Hematopoietic multipotent progenitor cell treated with erythropoietin and hydrocortisone succinate and interleukin-3 and kit ligand, for 15 days (in vitro differentiated cells): ENCODE measurements around the gene TKT.
"Not testable (repeated sequence)": the region's sequence is repeated elsewhere in the genome, so short reads cannot be mapped to it uniquely, and the experiment has no call there.

Experiments
- DNase-seq: peaks from one replicate; pipeline ENCODE4 v3.0.0-alpha.2; 2015; ENCODE audit warnings: low spot score

TKT gene, protein sequence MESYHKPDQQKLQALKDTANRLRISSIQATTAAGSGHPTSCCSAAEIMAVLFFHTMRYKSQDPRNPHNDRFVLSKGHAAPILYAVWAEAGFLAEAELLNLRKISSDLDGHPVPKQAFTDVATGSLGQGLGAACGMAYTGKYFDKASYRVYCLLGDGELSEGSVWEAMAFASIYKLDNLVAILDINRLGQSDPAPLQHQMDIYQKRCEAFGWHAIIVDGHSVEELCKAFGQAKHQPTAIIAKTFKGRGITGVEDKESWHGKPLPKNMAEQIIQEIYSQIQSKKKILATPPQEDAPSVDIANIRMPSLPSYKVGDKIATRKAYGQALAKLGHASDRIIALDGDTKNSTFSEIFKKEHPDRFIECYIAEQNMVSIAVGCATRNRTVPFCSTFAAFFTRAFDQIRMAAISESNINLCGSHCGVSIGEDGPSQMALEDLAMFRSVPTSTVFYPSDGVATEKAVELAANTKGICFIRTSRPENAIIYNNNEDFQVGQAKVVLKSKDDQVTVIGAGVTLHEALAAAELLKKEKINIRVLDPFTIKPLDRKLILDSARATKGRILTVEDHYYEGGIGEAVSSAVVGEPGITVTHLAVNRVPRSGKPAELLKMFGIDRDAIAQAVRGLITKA

DNA sequence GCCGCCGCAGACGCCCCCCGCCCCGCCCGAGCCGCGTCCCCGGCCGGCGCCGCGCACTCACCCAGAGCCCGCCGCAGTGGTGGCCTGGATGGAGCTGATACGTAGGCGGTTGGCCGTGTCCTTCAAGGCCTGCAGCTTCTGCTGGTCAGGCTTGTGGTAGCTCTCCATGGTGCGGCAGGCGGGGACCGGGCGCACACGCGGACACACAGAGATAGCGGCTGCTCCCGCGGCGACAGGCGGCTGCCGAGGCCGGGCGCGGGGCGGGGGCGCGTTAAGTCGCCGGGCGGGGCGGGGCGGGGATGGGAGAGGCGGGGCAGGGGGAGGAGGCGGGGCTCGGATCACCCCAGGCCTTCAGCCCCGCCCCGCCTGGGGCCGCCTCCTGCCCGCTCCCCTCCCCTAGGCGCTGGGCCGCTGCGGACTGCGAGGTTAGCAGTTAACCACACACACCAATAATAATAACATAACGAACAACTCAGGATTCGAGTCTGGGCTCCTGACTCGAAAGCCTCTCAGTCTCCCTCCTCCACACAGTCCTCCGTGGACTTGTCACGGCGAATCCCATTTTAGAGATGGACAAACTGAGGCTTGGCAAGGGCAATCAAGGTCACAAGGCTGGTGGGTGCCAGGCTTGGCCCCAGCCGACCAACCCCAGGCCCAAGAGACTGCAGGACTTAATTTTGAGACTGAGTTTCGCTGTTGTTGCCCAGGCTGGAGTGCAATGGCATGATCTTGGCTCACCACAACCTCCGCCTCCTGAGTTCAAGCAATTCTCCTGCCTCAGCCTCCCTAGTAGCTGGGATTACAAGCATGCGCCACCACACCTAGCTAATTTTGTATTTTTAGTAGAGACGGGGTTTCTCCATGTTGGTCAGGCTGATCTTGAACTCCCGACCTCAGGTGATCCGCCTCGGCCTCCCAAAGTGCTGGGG lies at the start of gene TKT:
TSS of gene TKT (minus strand) at position 248 of the 929 bp plus-strand sequence. CDS start at position 168, 80 bp downstream.
- peak; percentile 89 for DNase-seq

DNA sequence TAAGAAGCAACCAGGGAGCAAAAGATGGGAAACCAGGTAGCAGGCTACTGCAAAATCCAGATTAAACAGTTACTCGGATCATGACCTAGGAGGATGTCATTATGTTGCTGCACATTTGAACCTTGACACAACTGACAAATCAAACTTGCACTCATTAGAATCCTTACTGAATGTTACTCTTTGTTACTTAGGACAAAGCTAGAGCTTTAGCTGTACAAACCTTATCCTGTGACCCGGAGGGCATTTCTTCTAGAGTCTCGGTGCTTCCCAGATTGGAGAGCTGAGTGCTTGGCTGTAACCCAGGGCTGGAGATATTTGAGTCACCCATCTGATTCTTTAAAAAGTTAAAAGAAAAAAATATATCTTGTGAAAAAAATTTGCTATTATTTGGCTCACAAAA lies 48.1 kb upstream of the TKT start:
- DNase-seq, result no peak

DNA sequence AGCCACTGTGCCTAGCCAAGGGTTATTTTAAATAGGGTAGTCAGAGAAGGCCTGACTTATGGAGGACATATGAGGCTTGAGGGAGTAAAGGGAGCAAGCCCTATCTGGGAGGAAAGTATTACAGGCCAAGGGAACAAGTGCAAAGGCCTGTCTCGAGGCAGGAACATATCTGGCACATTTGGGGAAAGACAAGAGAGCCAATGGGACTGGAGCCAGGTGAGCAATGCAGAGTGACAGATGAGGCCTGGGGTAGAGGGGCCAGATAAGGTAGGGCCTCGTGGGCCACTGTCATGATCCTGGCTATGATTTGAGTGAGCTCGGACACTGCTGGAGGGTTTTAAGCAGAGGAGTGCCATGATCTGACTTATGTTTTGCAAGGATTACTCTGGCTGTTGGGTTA lies 47.7 kb upstream of the TKT start:
- no peak for DNase-seq

DNA sequence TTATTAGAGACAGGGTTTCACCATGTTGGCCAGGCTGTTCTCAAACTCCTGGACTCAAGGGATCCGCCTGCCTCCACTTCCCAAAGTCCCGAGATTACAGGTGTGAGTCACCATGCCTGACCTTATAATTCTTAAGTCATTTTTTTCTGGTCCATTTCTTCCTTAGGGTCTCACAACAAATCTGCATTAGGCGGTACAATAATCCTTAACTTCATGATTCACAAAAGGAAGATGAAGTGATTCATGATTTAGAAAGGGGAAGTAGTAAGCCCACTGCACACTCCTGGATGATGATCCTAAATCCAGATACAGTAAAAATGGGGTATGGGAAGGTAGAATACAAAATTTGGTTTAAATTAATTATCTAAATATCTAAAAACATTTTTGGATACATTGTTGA lies 45.0 kb upstream of the TKT start:
- no peak for DNase-seq

DNA sequence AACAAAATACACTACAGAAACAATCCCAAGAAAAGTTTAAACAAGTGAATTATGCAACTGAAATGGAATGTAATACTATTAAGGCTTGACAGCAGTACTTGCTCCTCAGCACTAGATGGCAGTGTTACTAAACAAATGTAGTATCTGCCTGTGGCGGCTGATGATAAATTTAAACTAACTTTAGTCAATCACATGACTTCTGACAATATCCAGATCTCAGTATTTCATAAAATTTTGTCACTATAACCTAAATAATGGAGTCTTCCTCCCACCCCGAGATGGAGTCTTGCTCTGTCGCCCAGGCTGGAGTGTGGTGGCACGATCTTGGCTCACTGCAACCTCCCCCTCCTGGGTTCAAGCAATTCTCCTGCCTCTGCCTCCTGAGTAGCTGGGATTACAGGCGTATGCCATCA lies 43.8 kb upstream of the TKT start:
- DNase-seq, result peak; percentile 79

DNA sequence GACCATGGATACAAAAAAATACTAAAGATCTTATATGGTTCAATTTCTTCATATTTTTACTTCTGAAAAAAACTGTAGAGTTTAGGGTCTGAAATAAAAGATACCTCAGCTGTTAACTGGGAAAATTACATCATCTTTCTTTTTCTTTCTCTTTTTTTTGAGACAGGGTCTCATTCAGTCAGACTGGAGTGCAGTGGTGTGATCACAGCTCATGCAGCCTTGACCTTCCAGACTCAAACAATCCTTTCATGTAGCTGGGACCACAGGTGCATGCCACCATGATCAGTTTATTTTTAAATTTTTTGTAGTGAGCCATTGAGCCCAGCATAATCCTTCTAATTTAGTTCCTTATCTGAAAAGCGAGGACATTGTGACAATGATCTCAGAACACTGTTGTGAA lies 39.6 kb upstream of the TKT start:
- no peak for DNase-seq

DNA sequence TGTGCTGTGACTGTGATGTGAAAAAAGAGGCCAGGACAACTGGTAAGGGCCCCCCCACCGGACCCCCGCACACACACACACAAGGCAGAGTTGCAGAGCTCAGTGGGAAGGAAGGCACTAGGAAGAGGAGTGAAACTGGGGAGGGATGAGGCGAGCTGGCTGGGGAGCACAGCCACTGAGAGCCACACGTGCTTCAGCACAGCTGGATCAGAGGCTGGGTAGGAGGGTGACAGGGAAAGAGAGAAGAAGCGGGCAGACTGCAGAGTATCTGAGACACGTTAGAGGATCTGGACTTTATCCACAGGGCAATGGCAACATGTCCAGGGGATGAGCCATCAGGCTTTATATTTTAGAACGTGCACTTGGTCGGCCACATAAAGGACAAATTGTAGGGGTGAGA lies 38.0 kb upstream of the TKT start:
- DNase-seq, result no peak

DNA sequence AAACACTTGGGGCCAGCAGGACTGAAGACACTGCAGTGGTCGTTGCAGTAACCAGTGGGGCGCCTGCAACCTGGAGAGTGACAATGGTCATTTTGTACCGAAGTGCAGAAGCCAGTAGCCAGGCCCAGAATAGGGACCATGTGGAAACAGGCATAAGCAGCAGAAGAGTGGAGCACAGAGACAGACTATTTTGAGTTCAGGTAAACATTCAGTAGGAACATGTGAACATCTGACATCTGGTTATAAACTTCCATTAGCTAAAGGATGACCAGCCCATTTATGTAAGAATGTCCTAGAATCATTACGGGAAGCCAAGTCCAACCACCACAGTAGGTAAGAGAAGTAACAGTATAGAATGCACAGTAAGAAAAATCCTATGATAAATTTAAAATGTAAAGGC lies 32.4 kb upstream of the TKT start:
- DNase-seq, result no peak

DNA sequence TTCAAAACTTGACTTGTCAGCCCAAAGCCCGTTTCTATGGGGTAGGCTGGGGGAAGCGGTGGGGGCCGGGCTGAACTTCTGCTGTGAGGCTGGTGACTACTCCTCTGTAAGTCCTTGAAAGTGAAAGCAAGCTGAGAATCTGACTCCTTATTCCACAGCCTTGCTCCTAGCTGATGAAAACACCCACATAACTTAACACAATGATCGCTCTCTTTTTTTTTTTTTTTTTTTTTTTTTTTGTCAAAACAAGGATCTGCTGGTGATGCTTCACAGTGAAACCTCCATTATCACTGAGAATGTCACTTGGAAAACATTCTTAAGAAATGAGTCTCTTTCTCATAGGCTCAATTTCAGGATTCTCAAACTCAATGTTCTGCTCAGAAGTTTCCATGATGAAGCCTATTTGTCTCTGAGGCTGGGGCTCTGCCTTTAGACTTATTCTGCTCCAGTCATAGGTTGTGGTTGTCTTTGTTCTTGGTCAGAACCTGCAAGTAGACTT lies 31.4 kb upstream of the TKT start:
- no peak for DNase-seq

DNA sequence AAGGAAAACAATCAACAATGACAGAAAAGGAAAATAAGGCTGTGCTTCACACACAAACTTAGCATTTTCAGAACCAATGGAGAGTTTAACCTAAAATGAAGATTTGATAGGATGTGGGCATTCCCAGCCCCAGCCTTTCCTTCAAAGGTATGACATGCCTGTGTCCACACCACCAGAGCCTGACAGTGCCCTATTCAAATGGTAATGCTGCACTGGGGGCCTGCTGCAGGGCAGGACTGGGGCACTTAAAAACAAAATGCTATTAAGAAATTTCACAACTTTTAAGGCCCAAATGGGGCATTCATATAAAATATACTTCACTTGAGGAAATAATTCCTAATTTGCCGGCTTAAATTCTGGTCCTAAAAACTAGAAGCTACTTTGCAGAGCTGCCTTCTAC lies 30.9 kb upstream of the TKT start:
- no peak for DNase-seq

DNA sequence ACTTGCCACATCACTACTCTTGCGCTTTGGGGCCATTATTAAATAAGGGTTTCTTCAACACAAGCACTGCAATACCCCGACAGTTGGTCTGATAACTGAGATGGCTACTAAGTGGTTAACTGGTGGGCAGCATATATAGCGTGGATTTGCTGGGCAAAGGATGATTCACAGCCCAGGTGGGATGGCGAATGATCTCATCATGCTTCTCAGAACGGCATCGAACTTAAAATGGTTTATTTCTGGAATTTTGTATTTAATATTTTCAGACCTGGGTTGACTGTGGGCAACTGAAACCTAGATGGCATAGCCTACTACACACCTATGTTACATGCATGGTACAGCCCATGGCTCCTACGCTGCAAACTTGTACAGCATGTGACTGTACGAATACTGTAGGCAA lies 26.8 kb upstream of the TKT start:
- DNase-seq, result no peak

DNA sequence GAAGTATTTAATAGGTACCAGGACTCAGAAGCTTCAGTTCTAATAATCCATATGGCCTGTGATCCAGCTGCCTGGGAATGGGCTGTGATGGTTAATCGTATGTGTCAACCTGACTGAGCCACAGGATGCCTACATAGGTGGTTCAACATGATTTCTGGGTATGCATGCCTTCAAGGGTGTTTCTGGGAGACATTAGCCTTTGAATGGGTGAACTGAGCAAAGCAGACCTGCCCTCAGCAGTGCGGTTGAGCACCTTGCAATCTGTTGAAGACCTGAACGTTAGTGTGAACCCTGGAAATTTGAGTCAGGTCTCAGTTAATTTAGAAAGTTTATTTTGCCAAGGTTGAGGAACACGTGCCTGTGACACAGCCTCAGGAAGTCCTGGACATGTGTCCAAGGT lies 22.8 kb upstream of the TKT start:
- no peak for DNase-seq

DNA sequence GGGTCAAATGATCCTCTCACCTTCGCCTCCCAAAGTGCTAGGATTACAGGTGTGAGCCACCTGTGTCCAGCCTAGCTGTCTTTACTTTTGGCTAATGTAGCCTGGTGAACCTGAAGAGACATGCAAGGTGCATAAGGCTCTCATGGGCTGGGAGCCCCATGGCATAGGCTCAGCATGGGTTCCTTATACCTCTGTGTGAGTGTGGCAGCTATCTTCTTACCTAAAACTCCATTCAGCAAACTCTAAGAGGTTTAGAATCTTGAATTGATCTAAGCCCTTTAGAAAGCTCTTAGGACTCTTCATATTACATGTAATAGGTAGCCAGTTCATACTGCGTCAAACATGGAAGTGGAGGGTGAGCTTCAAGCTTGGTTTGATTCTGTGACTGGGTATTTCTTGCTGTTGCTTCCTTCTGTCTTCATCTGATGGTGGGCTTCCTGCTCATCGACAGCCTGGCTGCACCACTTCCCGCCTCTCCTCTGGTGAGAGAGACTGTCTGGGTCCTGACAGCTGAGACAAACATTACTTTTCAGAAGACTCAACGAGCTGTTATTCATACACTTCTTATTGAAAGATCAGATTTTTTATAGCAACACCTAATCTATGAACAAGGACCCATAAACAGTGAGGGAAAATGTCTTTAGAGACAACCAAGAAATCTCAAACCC lies 19.2 kb upstream of the TKT start:
- DNase-seq, result no peak

DNA sequence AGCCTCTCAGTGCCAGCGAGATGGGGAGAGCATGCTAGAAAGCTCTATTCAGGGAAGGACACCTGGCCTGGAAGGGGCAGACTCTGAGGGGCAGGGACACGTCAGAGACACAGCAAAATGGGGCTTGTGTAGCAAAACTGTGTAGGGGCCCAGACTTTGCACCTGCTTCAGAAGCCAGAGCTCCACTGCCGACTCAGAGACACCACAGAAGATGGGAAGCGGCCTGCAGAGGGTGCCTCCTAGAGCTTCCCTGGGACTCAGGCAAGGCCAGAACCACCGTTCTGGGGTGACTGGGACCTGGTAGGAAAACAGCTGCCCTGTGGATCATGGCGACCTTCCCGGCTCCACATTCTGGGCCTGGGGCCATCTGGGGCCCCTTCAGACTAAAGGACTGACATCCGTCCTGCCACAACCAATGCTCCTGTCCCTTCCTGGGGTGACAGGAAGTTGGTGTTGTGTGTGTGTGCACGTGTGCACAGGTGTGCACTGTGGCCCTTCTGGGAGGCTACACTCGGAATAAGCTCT lies 17.4 kb upstream of the TKT start:
- DNase-seq, result no peak

DNA sequence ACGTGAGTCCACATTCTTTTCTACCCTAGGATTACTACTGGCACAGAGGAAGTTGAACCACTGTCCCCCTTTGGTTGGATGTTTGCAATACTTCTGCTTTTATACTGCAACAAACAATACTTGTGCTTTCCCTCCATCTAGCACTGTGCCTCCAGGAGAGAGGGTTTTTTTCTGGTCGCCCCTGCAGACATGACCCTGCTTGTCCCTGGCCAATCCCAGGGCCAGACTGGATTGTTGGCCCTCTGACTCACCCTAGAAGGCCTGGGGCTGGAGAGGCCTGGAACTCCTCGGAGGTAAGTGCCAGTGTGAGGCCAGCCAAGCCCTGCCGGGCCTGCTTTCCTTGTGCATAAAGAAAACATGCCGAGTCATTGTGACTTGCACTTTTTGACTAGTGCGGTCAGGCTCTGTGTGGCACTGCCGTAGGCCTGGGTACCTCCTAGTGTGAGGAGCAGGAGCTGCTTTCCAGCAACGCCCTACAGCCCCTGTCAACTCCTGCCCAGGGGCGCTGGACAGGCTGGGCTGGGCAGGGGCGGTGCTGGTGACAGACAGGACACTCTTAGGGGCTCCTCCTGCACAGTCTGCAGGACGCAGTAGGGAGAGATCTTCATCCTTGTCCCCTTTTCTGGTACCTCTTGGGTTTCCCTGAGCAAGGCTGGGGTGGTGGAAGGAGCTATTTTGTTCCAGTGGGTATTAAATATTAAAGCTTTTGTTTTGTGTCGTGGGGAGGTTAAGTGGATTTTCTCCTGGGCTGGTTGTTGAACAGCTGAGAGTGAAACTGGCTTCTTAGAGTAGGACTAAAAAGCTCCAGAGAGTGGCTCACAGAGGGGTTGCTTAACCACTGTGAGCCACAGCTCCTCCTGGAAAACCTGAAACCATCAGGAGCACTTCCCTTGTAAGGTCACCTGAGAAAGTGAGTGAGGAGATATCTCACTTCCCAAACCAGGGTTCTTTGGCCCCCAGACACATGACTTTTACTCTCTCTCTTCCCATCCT lies 14.4 kb upstream of the TKT start:
- peak; percentile 98 for DNase-seq

DNA sequence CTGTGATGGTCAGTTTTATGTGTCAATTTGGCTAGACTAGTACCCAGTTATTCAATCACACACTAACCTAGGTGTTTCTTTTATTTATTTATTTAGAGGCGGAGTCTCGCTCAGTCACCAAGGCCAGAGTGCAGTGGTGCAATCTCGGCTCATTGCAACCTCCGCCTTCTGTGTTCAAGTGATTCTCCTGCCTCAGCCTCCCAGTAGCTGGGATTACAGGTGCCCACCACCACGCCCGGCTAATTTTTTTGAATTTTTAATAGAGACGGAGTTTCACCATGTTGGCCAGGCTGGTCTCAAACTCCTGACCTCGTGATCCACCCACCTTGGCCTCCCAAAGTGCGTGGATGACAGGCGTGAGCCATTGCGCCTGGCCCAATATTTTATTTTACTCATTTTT lies 13.4 kb upstream of the TKT start:
- DNase-seq, result not testable (repeated sequence)

DNA sequence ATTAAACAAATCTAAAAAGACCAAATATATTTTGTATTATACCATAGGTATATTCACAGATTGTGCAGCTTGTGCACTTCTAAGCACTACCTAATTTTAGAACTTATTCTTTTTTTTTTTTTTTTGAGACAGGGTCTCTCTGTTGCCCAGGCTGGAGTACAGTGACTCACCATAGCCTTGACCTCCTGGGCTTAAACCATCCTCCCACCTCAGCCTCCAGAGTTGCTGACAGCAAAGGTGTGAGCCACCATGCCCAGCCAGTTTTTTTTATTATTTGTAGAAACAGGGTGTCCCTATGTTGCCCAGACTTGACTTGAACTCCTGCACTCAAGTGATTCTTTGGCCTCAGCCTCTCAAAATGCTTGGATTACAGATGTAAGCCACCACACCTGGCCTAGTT lies 11.9 kb upstream of the TKT start:
- no peak for DNase-seq

DNA sequence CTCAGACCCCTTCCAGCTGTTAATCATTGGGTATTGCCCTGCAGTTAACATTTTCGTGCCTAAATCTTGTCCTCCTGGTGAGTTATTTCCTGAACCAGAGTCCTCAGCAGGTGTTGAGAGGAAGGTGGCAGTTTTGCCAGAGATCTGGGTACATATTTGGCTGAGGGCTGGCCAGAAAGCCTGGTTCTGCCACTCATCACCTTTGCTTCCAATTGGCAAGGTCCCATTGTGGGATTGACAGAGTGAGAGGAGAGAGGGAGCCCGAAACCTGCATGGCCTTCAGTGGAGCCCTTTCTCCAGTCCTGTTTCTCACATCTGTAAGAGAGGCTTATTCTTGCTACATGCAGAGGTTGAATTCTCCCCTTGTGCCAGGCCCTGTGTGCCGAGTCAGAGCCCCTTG lies 8.9 kb upstream of the TKT start:
- no peak for DNase-seq

DNA sequence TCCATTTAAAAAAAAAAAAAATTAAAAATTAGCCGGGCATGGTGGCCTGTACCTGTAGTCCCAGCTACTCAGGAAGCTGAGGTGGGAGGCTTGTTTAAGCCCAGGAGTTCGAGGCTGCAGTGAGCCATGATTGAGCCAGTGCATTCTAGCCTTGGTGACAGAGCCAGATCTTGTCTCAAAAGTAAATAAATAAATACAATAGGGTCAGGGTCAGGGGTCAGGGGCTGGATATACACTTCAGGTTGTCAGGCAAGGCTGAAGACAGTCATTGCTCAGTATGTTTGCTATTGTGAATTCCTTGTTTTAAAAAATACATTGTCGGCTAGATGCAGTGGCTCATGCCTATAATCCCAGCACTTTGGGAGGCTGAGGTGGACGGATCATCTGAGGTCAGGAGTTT lies 8.1 kb upstream of the TKT start:
- DNase-seq, result no peak

DNA sequence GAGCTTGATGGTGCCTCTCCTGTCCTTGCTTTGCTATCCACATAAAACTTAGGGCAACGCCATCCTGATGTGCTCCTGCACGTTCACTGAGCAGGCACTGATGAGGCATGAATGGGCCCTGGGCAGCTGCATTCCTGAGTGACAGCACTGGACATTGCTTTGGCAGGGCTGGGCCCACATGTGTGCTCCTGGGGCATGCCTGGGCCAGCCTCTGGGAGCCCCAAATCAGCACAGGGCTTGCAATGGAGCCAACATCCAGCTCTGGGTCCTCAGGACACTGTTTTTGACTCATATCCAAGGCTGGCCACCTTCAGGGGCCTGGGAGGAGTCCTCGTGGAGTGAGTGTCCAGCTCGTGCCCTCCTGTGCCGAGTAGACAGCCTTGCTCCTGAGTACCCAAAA lies 5.9 kb upstream of the TKT start:
- no peak for DNase-seq
